RPMI7951 (cell line): Measurements from ENCODE around the gene ATP8B1. TPM values are rescaled to one million over a fixed set of nuclear protein-coding genes. Genes with fewer than 3 reads are reported as not detected.
"Not testable (repeated sequence)": the region's sequence is repeated elsewhere in the genome, so short reads cannot be mapped to it uniquely, and the experiment has no call there.

Experiments used
- DNase-seq: peaks from one replicate; pipeline ENCODE4 v3.0.0-alpha.2; 2012; ENCODE audit warnings: low read depth
- total RNA-seq: library from RNA; depleted of rRNA; stranded (reverse); fragments of >200 nt; shearing (Covaris generic); gene quantifications from 2 replicates; pipeline ENCODE4 v1.2.3, GENCODE V29; 2014; rRNA removed

Gene ATP8B1
- total RNA-seq: 12.5 TPM in 2 replicates

DNA sequence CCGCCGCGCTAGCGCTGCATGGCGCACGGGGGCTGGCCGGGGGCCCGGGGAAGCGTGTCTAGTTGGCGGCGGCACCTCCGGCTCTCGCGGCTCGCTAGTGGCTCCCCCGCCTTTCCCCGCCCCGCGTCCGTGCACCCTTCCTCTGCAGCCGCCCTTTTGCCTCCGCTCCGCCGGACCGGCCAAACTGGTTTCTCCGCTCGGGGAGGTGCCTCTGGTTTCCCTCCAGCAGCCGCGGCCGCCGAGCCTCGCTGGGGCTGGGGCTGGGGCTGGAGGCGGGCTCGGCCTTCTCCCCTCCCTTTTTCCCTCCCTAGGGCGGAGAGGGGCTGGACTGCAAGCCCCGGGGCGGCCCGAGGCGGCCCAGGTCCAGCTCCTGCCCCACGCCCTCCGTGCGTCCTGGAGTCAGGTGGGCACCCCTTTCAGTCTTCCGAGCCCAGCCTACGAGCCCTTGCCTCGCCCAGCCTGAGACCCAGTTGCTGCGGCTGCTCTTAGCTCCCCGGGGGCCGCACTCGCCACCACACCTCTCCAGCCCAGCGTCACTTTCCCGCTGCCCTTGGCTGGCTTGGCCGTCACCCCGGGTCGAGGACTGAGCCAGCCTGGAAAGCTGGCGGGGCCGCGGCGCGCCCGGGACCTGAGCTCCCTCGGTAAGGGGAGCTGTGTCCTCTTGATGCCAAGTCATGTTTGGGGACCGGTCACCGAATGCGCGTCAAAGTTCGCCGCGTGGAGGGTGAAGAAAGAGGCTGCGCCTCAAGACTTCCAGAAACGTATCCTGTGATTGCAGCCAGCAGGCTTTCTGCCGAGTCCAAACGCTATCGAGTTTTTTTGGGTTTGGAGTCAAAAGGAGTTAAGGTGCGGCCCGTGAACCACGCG is at the start of gene ATP8B1:
ATP8B1 (minus strand) TSS at position 213 of the 867 bp plus-strand sequence. CDS start 71,508 bp downstream, outside the sequence.
- DNase-seq: peak; percentile 59

DNA sequence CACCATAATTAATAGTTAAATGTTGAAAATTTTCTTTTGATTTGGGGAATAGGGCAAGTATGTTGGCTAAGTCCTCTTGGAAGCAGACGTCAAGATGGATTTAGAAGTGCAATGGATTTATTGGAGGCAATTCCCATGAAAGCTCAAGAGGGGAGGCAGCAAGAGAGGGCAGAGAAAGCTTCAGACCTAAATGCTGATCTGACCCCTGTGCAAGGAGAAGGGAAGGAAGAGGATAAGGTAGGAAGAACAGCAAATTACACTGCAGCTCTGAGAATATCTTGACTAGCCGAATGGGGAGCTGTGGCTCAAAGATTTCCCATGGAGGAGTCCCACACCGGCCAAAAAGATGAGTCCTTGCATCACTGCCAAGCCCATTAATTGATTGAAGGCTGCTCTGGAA is 46.9 kb upstream of the ATP8B1 start:
- DNase-seq: no peak

- DNase-seq: peak; percentile 20
Measured at GRCh38 chr18:57848374-57848773, 45.3 kb upstream of the ATP8B1 start.

DNA sequence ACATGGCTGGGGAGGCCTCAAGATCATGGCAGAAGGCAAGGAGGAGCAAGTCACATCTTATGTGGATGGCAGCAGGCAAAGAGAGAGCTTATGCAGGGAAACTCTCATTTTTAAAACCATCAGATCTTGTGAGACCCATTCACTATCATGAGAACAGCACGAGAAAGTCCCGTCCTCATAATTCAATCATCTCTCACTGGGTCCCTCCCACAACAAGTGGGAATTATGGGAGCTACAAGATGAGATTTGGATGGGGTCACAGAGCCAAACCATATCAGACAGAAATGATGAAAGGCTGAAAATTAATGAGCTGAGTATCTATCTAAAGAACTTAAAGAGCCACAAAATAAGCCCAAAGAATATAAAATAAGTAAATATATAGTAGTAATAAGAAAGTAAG is 44.3 kb upstream of the ATP8B1 start:
- DNase-seq: not testable (repeated sequence)

DNA sequence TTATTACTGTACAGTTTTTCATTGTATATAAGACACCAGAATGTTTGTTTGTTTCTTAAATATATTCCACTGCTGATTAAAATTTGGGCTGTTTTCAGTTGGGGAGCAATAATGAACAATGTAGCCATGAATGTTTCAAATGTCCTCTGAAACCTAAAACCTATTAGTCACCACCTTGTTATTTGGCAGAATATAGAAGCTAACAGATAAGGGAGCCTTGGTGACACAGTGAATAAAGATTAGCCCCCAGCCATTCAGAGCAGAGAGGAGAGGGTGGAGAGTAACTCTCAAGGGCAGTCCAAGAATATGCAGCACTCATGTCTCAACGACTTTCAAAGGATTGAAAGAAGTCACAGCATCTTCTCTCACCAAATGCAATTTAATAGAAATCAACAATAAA is 43.1 kb upstream of the ATP8B1 start:
- peak; percentile 93 for DNase-seq

- peak; percentile 3 for DNase-seq
Measured at GRCh38 chr18:57845605-57846074, 42.5 kb upstream of the ATP8B1 start.

GRCh38 chr18:57844319-57844718 is 41.2 kb upstream of the ATP8B1 start:
- no peak for DNase-seq

DNA sequence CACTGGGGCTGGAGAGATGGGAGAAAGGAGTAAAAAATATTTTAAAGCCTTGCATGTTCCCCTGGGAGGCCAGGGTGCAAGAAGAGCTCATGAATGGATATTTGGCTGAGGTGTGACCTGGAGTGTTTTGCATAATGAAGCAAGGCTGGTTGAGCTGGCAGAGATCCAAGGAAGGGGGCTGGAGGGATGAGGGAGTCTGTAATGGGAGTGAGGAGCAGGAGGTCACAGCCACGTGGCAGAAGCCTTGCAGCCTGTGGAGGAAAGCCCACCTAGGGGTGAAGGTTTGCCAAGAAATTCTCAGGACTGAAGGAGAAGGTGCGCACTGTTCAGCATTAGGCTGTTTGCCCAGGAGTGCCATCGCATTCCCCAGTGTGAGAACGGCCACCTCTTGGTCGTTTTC is 40.3 kb upstream of the ATP8B1 start:
- DNase-seq: no peak

- DNase-seq: no peak
Measured at GRCh38 chr18:57841568-57841967, 38.5 kb upstream of the ATP8B1 start.

DNA sequence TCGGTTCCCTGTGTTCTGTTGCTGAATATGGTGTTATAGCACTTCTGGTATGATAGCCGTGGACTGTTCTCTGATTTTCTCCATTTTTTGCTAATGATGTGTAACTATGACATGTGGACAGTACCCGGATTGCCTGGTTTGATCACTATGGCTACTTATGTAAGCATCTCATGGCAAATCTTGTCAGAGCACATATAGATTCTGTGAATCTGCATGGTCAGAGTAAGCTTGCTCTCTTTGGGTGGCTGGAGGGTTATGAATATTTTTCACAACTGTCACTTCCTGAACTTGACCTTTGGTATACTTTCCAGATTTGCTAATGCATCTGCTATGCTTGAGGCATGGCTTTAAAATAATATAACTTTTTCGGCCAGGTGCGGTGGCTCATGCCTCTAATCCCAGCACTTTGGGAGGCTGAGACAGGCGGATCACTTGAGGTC is 36.8 kb upstream of the ATP8B1 start:
- DNase-seq: peak; percentile 48

GRCh38 chr18:57837917-57838548 is 34.9 kb upstream of the ATP8B1 start:
- peak; percentile 31 for DNase-seq

GRCh38 chr18:57836557-57836956 is 33.4 kb upstream of the ATP8B1 start:
- no peak for DNase-seq

DNA sequence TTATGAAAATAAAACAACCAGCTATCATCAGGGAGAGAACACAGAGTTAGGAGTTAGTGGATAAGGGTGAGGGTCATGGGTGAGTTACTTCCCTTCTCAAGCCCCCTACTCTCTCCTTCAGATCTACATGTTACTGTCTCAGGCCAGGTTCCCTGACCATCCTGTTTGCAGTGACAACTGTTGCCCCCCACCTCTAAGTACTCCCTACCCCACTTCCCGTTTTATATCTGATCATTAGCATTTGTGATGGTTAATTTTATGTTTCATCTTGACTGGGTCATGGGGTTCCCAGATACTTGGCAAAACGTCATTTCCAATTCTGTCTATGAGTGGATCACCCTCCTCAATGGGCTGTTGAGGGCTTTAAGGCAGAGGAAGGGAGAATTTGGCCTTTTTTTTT is 32.8 kb upstream of the ATP8B1 start:
- no peak for DNase-seq

DNA sequence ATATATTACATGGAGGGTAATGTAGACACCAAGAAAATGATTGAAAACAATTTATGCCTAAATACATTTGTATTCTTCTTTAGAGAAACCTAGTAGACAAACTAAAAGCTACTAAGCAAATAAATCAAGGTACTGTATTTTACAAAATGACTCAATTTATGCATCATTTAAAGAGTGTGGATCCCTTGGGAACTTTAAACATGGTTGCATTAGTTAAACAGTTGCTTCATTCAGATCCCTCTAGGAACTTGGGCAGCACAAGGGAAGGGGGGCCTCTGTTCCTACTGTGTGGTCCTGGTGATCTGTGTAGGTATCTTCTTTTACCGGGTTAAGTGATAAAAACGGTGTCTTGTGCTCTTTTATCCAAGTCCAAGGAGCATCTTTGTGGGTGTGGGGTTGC is 31.5 kb upstream of the ATP8B1 start:
- no peak for DNase-seq

DNA sequence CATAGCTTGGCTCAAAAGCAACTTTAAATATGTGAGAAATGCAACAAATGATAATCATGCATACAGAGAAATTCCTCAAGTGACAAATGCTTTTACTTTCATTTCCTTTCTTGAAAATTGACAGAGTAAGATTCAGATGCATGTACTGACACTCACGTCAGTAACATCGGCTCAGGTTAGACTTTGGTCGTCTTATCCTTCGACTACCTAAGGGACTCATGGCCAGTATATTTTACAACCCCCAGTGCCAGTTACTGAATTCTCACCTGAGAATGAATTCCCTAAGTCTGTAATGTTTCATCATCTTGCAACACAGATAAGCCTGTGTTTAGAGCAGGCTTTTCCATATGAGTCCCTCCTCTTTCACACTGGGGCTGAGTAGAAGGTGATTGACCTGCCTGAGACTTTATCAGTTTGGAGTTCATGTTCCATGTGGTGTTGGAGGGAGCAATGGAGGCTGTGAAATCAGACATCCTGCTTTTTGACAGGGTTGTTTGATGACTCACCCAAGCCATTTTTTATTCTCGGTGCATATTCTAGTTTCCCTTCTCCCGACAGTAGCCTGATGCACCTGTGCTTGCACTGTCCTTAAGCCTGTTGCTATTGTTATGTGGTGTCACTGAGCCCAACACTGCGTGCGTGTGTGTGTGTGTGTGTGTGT is 30.5 kb upstream of the ATP8B1 start:
- DNase-seq: peak; percentile 48

- DNase-seq: no peak
Measured at GRCh38 chr18:57832730-57833129, 29.6 kb upstream of the ATP8B1 start.

DNA sequence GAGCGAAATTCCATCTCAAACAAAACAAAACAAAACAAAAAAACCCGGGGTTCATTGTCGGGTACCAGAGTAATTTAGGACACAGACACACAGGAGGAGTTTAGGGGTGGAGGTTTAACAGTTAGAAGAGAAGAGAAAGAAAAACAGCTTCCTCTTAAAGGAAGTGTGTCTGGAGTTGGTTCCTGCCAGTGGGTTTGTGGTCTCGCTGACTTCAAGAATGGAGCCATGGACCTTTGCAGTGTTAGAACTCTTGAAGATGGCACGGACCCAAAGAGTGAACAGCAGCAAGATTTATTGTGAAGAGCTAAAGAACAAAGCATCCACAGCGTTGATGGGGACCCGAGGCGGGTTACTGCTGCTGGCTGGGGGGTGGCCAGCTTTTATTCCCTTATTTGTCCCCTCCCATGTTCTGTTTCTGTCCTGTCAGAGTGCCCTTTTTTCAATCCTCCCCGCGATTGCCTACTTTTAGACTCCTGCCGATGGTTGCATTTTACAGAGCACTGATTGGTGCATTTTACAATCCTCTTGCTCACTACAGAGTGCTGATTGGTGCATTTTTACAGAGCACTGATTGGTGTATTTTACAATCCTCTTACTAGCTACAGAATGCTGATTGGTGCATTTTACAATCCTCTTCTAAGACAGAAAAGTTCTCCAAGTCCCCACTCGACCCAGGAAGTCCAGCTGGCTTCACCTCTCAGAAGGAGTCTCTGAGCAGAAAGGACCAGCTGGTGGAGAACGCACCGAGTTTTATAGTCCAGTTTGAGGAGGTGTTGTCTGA is 28.7 kb upstream of the ATP8B1 start:
- DNase-seq: no peak

DNA sequence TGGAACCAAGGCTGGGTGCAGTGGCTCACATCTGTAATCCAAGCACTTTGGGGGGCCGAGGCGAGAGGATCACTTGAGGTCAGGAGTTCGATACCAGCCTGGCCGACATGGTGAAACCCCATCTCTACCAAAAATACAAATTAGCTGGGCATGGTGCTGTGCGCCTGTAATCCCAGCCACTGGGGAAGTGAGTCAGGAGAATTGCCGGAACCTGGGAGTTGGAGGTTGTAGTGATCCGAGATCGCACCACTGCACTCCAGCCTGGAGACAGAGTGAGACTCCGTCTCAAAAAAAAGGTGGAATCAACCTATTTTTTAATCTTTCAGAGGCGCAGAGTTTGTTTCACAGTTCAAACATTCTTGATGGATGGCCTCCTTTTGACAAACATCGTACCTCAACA is 24.5 kb upstream of the ATP8B1 start:
- DNase-seq: no peak

DNA sequence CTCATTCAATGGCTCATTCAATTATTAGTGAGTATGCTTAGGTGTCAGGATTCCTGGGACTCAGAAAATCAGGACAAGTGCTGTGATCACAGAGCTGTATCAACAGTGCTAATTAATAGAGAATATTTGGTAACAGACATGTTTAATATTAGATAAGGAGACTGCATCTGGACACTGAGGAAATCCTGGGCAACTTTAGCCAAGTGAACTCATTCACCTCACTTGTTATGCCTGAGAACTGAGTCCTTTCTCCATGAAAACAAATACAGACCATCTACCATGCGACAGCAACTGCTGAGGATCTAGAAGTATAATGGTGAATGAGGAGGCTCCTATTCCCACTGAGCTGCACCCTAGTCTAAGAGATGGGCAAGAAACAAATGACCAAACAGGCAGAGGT is 23.1 kb upstream of the ATP8B1 start:
- DNase-seq: no peak

- not testable (repeated sequence) for DNase-seq
Measured at GRCh38 chr18:57820583-57820982, 17.5 kb upstream of the ATP8B1 start.

DNA sequence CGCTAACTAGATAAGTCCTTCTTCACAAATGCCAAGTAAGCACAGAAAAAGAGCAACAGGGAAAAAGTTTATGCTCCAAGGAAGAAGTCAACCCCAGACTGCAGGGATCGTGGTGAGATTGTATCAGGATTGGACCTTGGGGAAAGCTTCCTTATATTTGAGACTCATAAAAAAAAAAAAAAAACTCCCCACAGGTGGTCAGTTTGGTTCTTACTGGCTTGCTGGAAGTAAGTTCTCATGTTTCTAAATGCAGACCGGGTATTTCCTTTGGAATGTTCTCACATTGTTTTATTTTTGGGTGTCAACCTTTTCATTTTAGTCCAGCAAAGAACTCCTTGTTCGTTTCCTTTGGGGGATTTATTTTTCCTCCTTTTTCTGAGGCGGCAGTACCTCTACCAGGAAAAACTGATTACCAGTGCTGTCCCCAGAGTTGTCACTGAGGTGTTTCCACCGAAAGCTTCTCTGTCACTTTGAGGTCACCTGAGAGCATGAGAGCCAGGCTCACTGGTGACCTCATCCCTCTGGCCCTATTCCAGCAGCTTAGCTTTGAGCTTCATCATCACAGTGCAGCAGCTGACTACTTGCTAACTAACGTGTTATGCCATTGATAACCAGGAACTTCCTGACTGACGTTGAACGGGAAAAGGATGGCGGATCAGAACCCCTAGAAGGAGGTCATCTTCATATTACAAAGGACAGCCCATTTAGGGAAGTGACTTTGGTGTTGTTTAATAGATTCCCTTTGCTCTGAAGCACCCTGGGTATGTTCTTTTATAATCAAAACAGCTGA is 16.8 kb upstream of the ATP8B1 start:
- DNase-seq: peak; percentile 78
